ENCODE results near the gene ZNF43. TPM values are rescaled to one million over a fixed set of nuclear protein-coding genes. Genes with fewer than 3 reads are reported as not detected.

The ZNF43 gene
- total RNA-seq = 2.8 and 4.3 TPM in 2 replicates

DNA sequence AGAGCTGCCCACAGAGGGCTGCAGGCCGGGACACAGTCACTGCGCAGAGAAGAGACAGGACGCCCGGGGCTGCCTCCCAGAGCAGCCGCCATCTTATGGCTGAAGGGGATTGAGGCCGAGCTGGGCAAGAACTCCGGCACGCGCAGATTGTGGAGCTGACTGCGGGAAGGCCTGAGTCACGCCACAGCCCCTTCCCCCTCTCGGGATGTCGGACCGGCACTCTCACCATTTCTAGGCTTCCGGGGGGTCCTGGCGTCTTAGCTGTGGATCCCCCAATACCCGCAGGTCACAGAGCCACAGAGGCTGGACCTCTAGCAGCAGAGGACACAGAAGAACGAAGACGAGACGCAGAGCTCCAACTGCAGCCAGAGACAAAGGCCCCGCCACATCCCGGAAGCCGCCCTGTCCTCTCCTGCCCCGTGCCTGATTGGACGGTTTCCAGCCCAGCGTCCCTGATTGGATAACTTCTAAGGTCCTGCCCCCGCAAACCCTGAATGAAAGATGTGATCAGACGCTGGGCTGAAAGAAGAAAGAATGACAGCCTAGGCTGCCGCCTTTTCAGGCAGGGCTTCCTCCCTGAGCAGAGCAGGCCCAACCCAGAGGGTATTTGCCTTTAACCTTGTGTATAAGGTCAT lies at the start of gene ZNF43:
TSS of gene ZNF43 (minus strand) at position 373 of the 635 bp plus-strand sequence. CDS start at position 229, 144 bp downstream.

DNA sequence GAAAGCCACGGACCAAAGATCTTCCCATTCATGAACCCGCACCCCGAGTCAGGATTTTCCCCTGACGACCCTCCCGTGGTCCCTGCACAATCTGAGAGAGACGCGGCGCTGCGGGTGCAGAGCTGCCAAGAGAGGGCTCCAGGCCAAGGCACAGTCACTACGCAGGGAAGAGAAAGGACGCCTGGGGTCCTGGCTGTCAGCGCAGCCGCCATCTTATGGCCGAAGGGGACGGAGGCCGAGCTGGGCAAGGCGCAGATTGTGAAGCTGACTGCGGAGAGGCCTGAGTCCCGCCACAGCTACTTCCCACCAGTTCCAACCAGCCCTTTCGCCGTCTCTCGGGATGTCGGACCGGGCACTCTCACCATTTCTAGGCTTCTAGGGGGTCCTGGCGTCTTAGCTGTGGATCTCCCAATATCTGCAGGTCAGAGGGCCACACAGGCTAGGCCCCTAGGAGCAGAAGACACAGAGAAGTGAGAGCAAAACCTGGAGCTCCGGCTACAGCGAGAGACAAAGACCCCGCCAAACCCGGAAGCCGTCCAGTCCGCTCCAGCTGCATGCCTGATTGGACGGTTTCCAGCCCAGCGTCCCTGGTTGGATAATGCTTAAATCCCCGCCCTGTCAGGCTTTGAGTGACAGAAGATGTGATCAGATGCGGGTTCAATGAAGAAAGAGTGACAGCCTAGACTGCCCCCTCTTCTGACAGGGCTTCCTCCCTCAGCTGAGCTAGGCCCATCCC lies 68.7 kb downstream of the ZNF43 start, which contains the start of gene ZNF100:
TSS of gene ZNF100 (minus strand) at position 515 of the 736 bp plus-strand sequence. CDS start at position 365, 150 bp downstream.

Other genes with a start within 250 kb of the ZNF43 start
- 1.4 and 2.2 TPM in 2 replicates for gene ZNF100, start 68.6 kb downstream of the ZNF43 start, total RNA-seq
- gene ZNF208, start 174.8 kb upstream of the ZNF43 start, total RNA-seq = under 0.01 TPM in 1 of 2 replicates, not detected in the other
- 0.16 TPM in 1 of 2 replicates, not detected in the other for gene ZNF257, start 216.3 kb upstream of the ZNF43 start, total RNA-seq